Measurements from ENCODE around the gene PIH1D1.

GRCh38 chr19:49415102-49415809, 36.4 kb downstream of the PIH1D1 start:
- TF ChIP-seq CTCF (IDR thresholded peaks at IDR 0.05), result no peak
- TF ChIP-seq ATF2 (CRISPR knock-in tag; IDR thresholded peaks at IDR 0.05; ENCODE audit: borderline replicate concordance, low read depth), result no peak
- TF ChIP-seq, protein P1, sequence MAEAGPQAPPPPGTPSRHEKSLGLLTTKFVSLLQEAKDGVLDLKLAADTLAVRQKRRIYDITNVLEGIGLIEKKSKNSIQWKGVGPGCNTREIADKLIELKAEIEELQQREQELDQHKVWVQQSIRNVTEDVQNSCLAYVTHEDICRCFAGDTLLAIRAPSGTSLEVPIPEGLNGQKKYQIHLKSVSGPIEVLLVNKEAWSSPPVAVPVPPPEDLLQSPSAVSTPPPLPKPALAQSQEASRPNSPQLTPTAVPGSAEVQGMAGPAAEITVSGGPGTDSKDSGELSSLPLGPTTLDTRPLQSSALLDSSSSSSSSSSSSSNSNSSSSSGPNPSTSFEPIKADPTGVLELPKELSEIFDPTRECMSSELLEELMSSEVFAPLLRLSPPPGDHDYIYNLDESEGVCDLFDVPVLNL (CRISPR knock-in tag; IDR thresholded peaks at IDR 0.05; ENCODE audit: borderline replicate concordance, low read depth), result no peak
- TF ChIP-seq SMAD3 (CRISPR knock-in tag; IDR thresholded peaks at IDR 0.05; ENCODE audit: borderline replicate concordance), result no peak
- TF ChIP-seq PREB (CRISPR knock-in tag; IDR thresholded peaks at IDR 0.05; ENCODE audit: borderline replicate concordance), result no peak
- TF ChIP-seq SP1 (CRISPR knock-in tag; conservative IDR thresholded peaks at IDR 0.05), result no peak
- TF ChIP-seq JAZF1 (CRISPR knock-in tag; IDR thresholded peaks at IDR 0.05), result no peak
- TF ChIP-seq MLX (CRISPR knock-in tag; IDR thresholded peaks at IDR 0.05), result no peak
- no peak for TF ChIP-seq EMX1 (CRISPR knock-in tag; IDR thresholded peaks at IDR 0.05)
- no peak for TF ChIP-seq ETV6 (CRISPR knock-in tag; IDR thresholded peaks at IDR 0.05)
